Peyer's patch (tissue), 4 donors: ENCODE data around the gene NFIX. TPM values are rescaled to one million over a fixed set of nuclear protein-coding genes. Genes with fewer than 3 reads are reported as not detected.
A peak's percentile ranks its signal among the peaks of the same experiment; 100 is the strongest.

Experiments
- DNase-seq, 3 donors: peaks; one replicate each; pipeline ENCODE4 v3.0.0-alpha.2; 2017 to 2019
- H3K27ac ChIP-seq, 4 donors: fragments of 200-600 bp; sonication (generic); one replicate each; pipeline ENCODE4 v1.5.1; 2016 to 2019
- H3K27me3 ChIP-seq, 2 donors: fragments of 200-600 bp; sonication (generic); one replicate each; pipeline ENCODE4 v1.5.1; 2019
- H3K36me3 ChIP-seq, 3 donors: fragments of 200-600 bp; sonication (generic); one replicate each; pipeline ENCODE4 v1.5.1; 2016 to 2019
- H3K4me1 ChIP-seq, 4 donors: fragments of 200-600 bp; sonication (generic); one replicate each; pipeline ENCODE4 v1.5.1; 2016 to 2019
- H3K4me3 ChIP-seq, 4 donors: fragments of 200-600 bp; sonication (generic); 1 replicate in 3 of 4; 2 replicates in 1 of 4; pipeline ENCODE4 v1.5.1; 2016 to 2019; ENCODE audit warnings: mild to moderate bottlenecking in 1 of 4
- H3K9me3 ChIP-seq, 4 donors: fragments of 200-600 bp; sonication (generic); one replicate each; pipeline ENCODE4 v1.5.1; 2016 to 2019; ENCODE audit warnings: mild to moderate bottlenecking in 1 of 4
- CTCF ChIP-seq, 6 experiments: fragments of 450-650 bp in 4 of 6; fragments of 200-600 bp in 2 of 6; sonication (generic) in 1 of 6; IDR thresholded peaks; one replicate each; pipeline ENCODE4 v1.5.1; 2017 to 2019; ENCODE audit warnings: antibody characterized with exemption in 6 of 6, mild to moderate bottlenecking in 3 of 6, moderate library complexity in 1 of 6
- POLR2A ChIP-seq, 2 donors: fragments of 450-650 bp; IDR thresholded peaks; one replicate each; pipeline ENCODE4 v1.5.1; 2017; ENCODE audit warnings: antibody characterized with exemption in 2 of 2, mild to moderate bottlenecking in 2 of 2, moderate library complexity in 2 of 2
- total RNA-seq, 4 donors: library from RNA; depleted of rRNA; stranded (reverse); fragments of >200 nt; gene quantifications; one replicate each; pipeline ENCODE4 v1.1.0, GENCODE V29; 2016

The NFIX gene
- total RNA-seq, 4 donors from 2014 or later: 13.5 to 56.9 (median 40.0) TPM

- H3K4me3 ChIP-seq: no peak overlapping the region
- H3K27me3 ChIP-seq: no peaks in the 10 kb centered on the region
- no peaks in the 10 kb centered on the region for H3K9me3 ChIP-seq
- peaks cover 0 to 11% (median 8%) of the 10 kb centered on the region in 4 donors for H3K4me1 ChIP-seq
- H3K27ac ChIP-seq: no peak overlapping the region
- TF ChIP-seq CTCF (IDR thresholded peaks at IDR 0.05) (no peak), POLR2A (IDR thresholded peaks at IDR 0.05) (no peak)
- peaks cover 0 to 33% (median 0%) of the 10 kb centered on the region in 3 donors for H3K36me3 ChIP-seq
- DNase-seq: no peak
Measured at GRCh38 chr19:13112555-13112954, 117.3 kb downstream of the NFIX start.

GRCh38 chr19:13115936-13116281, 120.6 kb downstream of the NFIX start:
- TF ChIP-seq CTCF (IDR thresholded peaks at IDR 0.05) (no peak), POLR2A (IDR thresholded peaks at IDR 0.05) (no peak)
- H3K9me3 ChIP-seq: no peaks in the 10 kb centered on the region
- H3K27me3 ChIP-seq: no peaks in the 10 kb centered on the region
- H3K4me3 ChIP-seq: peak overlapping the region; percentile 67 to 93 (median 87)
- H3K4me1 ChIP-seq: peaks cover 0 to 28% (median 18%) of the 10 kb centered on the region in 4 donors
- no peak for DNase-seq
- peaks cover 0 to 19% (median 0%) of the 10 kb centered on the region in 3 donors for H3K36me3 ChIP-seq
- H3K27ac ChIP-seq: peak overlapping the region in 3 of 4 donors; percentile 59 to 80 (median 66)

GRCh38 chr19:13116282-13117175, 121.3 kb downstream of the NFIX start, which contains the start of gene TRMT1:
Gene TRMT1, minus strand, starts transcription at chr19:13116740. Its CDS starts 341 bp downstream, at chr19:13116399.
- H3K27me3 ChIP-seq: no peaks in the 10 kb centered on the region
- peaks cover 0 to 28% (median 18%) of the 10 kb centered on the region in 4 donors for H3K4me1 ChIP-seq
- peaks cover 0 to 19% (median 0%) of the 10 kb centered on the region in 3 donors for H3K36me3 ChIP-seq
- peak within 1 kb of the TSS; percentile 59 to 80 (median 67) for H3K27ac ChIP-seq
- H3K9me3 ChIP-seq: no peaks in the 10 kb centered on the region
- TF ChIP-seq POLR2A (IDR thresholded peaks at IDR 0.05) (peak in 1 of 2 donors; percentile 31), CTCF (IDR thresholded peaks at IDR 0.05) (peak in 1 of 6 experiments; percentile 1)
- DNase-seq: peak; percentile 93 to 97 (median 95)
- peak within 1 kb of the TSS; percentile 67 to 93 (median 87) for H3K4me3 ChIP-seq

GRCh38 chr19:13117176-13117771, 122.0 kb downstream of the NFIX start:
- no peaks in the 10 kb centered on the region for H3K27me3 ChIP-seq
- peaks cover 0 to 19% (median 0%) of the 10 kb centered on the region in 3 donors for H3K36me3 ChIP-seq
- no peaks in the 10 kb centered on the region for H3K9me3 ChIP-seq
- peak overlapping the region; percentile 59 to 80 (median 67) for H3K27ac ChIP-seq
- no peak for TF ChIP-seq CTCF (IDR thresholded peaks at IDR 0.05)
- TF ChIP-seq POLR2A (IDR thresholded peaks at IDR 0.05): no peak
- no peak for DNase-seq
- peak overlapping the region; percentile 67 to 93 (median 87) for H3K4me3 ChIP-seq
- peaks cover 0 to 35% (median 18%) of the 10 kb centered on the region in 4 donors for H3K4me1 ChIP-seq

GRCh38 chr19:13117772-13118423, 122.6 kb downstream of the NFIX start, which contains the start of gene NACC1:
Gene NACC1, plus strand, starts transcription at chr19:13118264. Its CDS starts 16,944 bp downstream, at chr19:13135208.
- peak within 1 kb of the TSS; percentile 83 to 100 (median 93) for H3K4me3 ChIP-seq
- peaks cover 0 to 39% (median 18%) of the 10 kb centered on the region in 4 donors for H3K4me1 ChIP-seq
- H3K36me3 ChIP-seq: peaks cover 0 to 14% (median 0%) of the 10 kb centered on the region in 3 donors
- H3K27me3 ChIP-seq: no peaks in the 10 kb centered on the region
- no peaks in the 10 kb centered on the region for H3K9me3 ChIP-seq
- TF ChIP-seq CTCF (IDR thresholded peaks at IDR 0.05) (no peak), POLR2A (IDR thresholded peaks at IDR 0.05) (no peak)
- DNase-seq: peak; percentile 84 to 94 (median 92)
- peak within 1 kb of the TSS; percentile 66 to 82 (median 71) for H3K27ac ChIP-seq
